Esophagus squamous epithelium (tissue), 4 donors: ENCODE data around the gene PLEKHA5.

Experiments used
- POLR2A ChIP-seq, 4 donors: fragments of 450-650 bp; IDR thresholded peaks; one replicate each; pipeline ENCODE4 v1.6.1; 2017; ENCODE audit warnings: antibody characterized with exemption in 4 of 4, mild to moderate bottlenecking in 4 of 4, moderate library complexity in 3 of 4
- TF ChIP-seq, protein P1 (sequence below), 6 experiments: fragments of 450-650 bp in 4 of 6; fragments of 200-600 bp in 2 of 6; sonication (generic) in 2 of 6; IDR thresholded peaks; one replicate each; pipeline ENCODE4 v1.5.1; 2016 to 2019; ENCODE audit warnings: antibody characterized with exemption in 6 of 6, mild to moderate bottlenecking in 4 of 6, moderate library complexity in 4 of 6

DNA sequence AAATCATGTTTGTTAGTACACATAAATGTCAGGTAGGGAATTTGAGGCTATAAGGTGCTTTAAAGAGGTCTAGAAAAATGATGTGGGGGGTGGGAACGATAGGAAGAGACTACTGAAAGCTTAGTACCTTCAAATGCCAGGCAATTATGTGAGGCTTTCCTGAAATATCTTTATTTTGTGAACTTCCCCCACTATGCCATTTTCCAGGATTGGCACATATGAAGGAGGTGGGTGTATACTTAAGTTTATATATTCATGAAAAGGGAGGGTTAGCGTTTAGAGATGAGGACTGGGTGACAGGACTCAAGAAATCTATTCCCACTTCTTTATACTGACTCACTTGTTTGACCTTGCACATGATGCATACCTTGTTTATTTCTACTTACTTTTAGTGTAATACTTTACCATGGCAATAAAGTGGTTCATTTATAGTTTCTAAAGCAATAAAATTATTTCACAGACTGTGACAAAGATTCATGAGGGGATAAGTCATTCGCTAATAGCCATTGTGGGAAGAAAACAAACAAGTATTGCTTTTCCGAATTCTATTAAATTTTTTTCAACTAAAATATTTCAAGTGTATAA, 77.1 kb downstream of the PLEKHA5 start:
- TF ChIP-seq, protein P1, sequence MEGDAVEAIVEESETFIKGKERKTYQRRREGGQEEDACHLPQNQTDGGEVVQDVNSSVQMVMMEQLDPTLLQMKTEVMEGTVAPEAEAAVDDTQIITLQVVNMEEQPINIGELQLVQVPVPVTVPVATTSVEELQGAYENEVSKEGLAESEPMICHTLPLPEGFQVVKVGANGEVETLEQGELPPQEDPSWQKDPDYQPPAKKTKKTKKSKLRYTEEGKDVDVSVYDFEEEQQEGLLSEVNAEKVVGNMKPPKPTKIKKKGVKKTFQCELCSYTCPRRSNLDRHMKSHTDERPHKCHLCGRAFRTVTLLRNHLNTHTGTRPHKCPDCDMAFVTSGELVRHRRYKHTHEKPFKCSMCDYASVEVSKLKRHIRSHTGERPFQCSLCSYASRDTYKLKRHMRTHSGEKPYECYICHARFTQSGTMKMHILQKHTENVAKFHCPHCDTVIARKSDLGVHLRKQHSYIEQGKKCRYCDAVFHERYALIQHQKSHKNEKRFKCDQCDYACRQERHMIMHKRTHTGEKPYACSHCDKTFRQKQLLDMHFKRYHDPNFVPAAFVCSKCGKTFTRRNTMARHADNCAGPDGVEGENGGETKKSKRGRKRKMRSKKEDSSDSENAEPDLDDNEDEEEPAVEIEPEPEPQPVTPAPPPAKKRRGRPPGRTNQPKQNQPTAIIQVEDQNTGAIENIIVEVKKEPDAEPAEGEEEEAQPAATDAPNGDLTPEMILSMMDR (IDR thresholded peaks at IDR 0.05) = no peak
- no peak for TF ChIP-seq POLR2A (IDR thresholded peaks at IDR 0.05)
